Measurements from ENCODE around the gene ZNF784.
"Not testable (repeated sequence)": the region's sequence is repeated elsewhere in the genome, so short reads cannot be mapped to it uniquely, and the experiment has no call there.

- TF ChIP-seq CTCF (conservative IDR thresholded peaks at IDR 0.05; ENCODE audit: low read depth, low read length); POLR2A (IDR thresholded peaks at IDR 0.05; ENCODE audit: low read depth, low read length); RAD21 (IDR thresholded peaks at IDR 0.05; ENCODE audit: low read length); SMC3 (IDR thresholded peaks at IDR 0.05; ENCODE audit: low read depth, low read length); MXI1 (IDR thresholded peaks at IDR 0.05; ENCODE audit: borderline replicate concordance, low read depth, low read length); BHLHE40 (IDR thresholded peaks at IDR 0.05; ENCODE audit: low read depth, low read length); MAZ (IDR thresholded peaks at IDR 0.05; ENCODE audit: borderline replicate concordance, low read depth, low read length); CEBPB (IDR thresholded peaks at IDR 0.05; ENCODE audit: low read depth, low read length); MAFK (IDR thresholded peaks at IDR 0.05; ENCODE audit: low read depth, low read length); RFX5 (IDR thresholded peaks at IDR 0.05; ENCODE audit: low read depth, low read length): not testable (repeated sequence)
Measured at GRCh38 chr19:55573929-55574328, 50.4 kb downstream of the ZNF784 start.

Measured in IMR-90 (cell line).